Ishikawa (cell line): ENCODE results near the gene PRSS53.

ENCODE experiments used
- CEBPB ChIP-seq: IDR thresholded peaks from 2 replicates; pipeline ENCODE4 v1.6.1; 2012
- CREB1 ChIP-seq: IDR thresholded peaks from 2 replicates; pipeline ENCODE4 v1.6.1; 2012; ENCODE audit warnings: low read depth
- EGR1 ChIP-seq: IDR thresholded peaks from 2 replicates; pipeline ENCODE4 v1.6.1; 2012
- EP300 ChIP-seq: IDR thresholded peaks from 2 replicates; pipeline ENCODE4 v1.6.1; 2012; ENCODE audit warnings: borderline replicate concordance
- FOXM1 ChIP-seq: IDR thresholded peaks from 2 replicates; pipeline ENCODE4 v1.6.1; 2012; ENCODE audit warnings: low read depth, borderline replicate concordance
- MAX ChIP-seq: IDR thresholded peaks from 2 replicates; pipeline ENCODE4 v1.6.1; 2012
- NFIC ChIP-seq: IDR thresholded peaks from 2 replicates; pipeline ENCODE4 v1.6.1; 2012
- RAD21 ChIP-seq: IDR thresholded peaks from 2 replicates; pipeline ENCODE4 v1.6.1; 2012; ENCODE audit warnings: low read depth
- TAF1 ChIP-seq: IDR thresholded peaks from 2 replicates; pipeline ENCODE4 v1.6.1; 2012; ENCODE audit warnings: low read depth, mild to moderate bottlenecking
- TEAD4 ChIP-seq: IDR thresholded peaks from 2 replicates; pipeline ENCODE4 v1.6.1; 2012
- USF1 ChIP-seq: IDR thresholded peaks from 2 replicates; pipeline ENCODE4 v1.6.1; 2012
- TF ChIP-seq, protein P1 (sequence below): IDR thresholded peaks from 2 replicates; pipeline ENCODE4 v1.6.1; 2012; ENCODE audit warnings: low read depth, mild to moderate bottlenecking

GRCh38 chr16:31128711-31129567, 40.2 kb upstream of the PRSS53 start:
- TF ChIP-seq, protein P1, sequence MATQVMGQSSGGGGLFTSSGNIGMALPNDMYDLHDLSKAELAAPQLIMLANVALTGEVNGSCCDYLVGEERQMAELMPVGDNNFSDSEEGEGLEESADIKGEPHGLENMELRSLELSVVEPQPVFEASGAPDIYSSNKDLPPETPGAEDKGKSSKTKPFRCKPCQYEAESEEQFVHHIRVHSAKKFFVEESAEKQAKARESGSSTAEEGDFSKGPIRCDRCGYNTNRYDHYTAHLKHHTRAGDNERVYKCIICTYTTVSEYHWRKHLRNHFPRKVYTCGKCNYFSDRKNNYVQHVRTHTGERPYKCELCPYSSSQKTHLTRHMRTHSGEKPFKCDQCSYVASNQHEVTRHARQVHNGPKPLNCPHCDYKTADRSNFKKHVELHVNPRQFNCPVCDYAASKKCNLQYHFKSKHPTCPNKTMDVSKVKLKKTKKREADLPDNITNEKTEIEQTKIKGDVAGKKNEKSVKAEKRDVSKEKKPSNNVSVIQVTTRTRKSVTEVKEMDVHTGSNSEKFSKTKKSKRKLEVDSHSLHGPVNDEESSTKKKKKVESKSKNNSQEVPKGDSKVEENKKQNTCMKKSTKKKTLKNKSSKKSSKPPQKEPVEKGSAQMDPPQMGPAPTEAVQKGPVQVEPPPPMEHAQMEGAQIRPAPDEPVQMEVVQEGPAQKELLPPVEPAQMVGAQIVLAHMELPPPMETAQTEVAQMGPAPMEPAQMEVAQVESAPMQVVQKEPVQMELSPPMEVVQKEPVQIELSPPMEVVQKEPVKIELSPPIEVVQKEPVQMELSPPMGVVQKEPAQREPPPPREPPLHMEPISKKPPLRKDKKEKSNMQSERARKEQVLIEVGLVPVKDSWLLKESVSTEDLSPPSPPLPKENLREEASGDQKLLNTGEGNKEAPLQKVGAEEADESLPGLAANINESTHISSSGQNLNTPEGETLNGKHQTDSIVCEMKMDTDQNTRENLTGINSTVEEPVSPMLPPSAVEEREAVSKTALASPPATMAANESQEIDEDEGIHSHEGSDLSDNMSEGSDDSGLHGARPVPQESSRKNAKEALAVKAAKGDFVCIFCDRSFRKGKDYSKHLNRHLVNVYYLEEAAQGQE = no peak
- TF ChIP-seq NFIC (no peak), CEBPB (no peak), EGR1 (no peak), TEAD4 (no peak), CREB1 (no peak), EP300 (no peak), TAF1 (no peak), RAD21 (no peak), MAX (no peak), FOXM1 (no peak), USF1 (no peak)
